OCI-LY1 (cell line): ENCODE results near the gene PPCDC.

ENCODE experiments used
- H2AFZ ChIP-seq: fragments of 200-600 bp; sonication (generic), shearing (Covaris generic); 2 replicates; pipeline ENCODE4 v1.6.0; 2014; ENCODE audit warnings: antibody characterized with exemption, mild to moderate bottlenecking, low read length
- H3F3A ChIP-seq: fragments of 200-600 bp; sonication (generic), shearing (Covaris generic); 2 replicates; pipeline ENCODE4 v1.6.0; 2014; ENCODE audit warnings: mild to moderate bottlenecking, antibody characterized with exemption, low read length, moderate library complexity; ENCODE audit not compliant: insufficient read depth
- H3K27ac ChIP-seq: fragments of 200-600 bp; sonication (generic); 2 replicates; pipeline ENCODE4 v1.5.1; 2014; ENCODE audit warnings: low read length, mixed run types, mild to moderate bottlenecking, low read depth; ENCODE audit not compliant: poor library complexity, severe bottlenecking
- H3K27me3 ChIP-seq: fragments of 200-600 bp; sonication (generic); 2 replicates; pipeline ENCODE4 v1.6.0; 2014; ENCODE audit warnings: antibody characterized with exemption, mild to moderate bottlenecking, low read length, moderate library complexity; ENCODE audit not compliant: insufficient read depth
- H3K36me3 ChIP-seq: fragments of 200-600 bp; sonication (generic); 2 replicates; pipeline ENCODE4 v1.6.1; 2014; ENCODE audit warnings: mild to moderate bottlenecking, antibody characterized with exemption, low read length, moderate library complexity, mixed read lengths; ENCODE audit not compliant: insufficient read depth
- H3K4me1 ChIP-seq: fragments of 200-600 bp; sonication (generic); 2 replicates; pipeline ENCODE4 v1.5.1; 2014; ENCODE audit warnings: mild to moderate bottlenecking, low read length, moderate library complexity; ENCODE audit not compliant: insufficient read depth, severe bottlenecking
- H3K4me2 ChIP-seq: fragments of 200-600 bp; sonication (generic), shearing (Covaris generic); 2 replicates; pipeline ENCODE4 v1.6.1; 2014; ENCODE audit warnings: low read length
- H3K4me3 ChIP-seq: fragments of 200-600 bp; sonication (generic); 2 replicates; pipeline ENCODE4 v1.5.1; 2014; ENCODE audit warnings: low read length, low read depth, mild to moderate bottlenecking, mixed read lengths; ENCODE audit not compliant: poor library complexity, severe bottlenecking
- H3K79me2 ChIP-seq: fragments of 200-600 bp; shearing (Covaris generic); 2 replicates; pipeline ENCODE4 v1.6.1; 2016; ENCODE audit warnings: mixed run types, low read length, mixed read lengths; ENCODE audit not compliant: insufficient read depth
- H3K9ac ChIP-seq: fragments of 200-600 bp; sonication (generic), shearing (Covaris generic); 2 replicates; pipeline ENCODE4 v1.6.1; 2014; ENCODE audit warnings: mild to moderate bottlenecking, low read length, mixed read lengths
- H3K9me2 ChIP-seq: fragments of 200-600 bp; sonication (generic), shearing (Covaris generic); 2 replicates; pipeline ENCODE4 v1.6.1; 2014; ENCODE audit warnings: low read depth, mild to moderate bottlenecking, low read length, mixed read lengths
- H3K9me3 ChIP-seq: fragments of 200-600 bp; shearing (Covaris generic); 2 replicates; pipeline ENCODE4 v1.6.1; 2014; ENCODE audit warnings: low read length, mixed read lengths
- H4K20me1 ChIP-seq: fragments of 200-600 bp; sonication (generic), shearing (Covaris generic); 2 replicates; pipeline ENCODE4 v1.6.0; 2016; ENCODE audit warnings: mild to moderate bottlenecking, low read length; ENCODE audit not compliant: insufficient read depth
- EZH2 ChIP-seq: fragments of 200-600 bp; sonication (generic), shearing (Covaris generic); IDR thresholded peaks from 2 replicates; pipeline ENCODE4 v1.8.0; 2017; ENCODE audit warnings: borderline replicate concordance, mixed run types, mild to moderate bottlenecking, antibody characterized with exemption, low read length, moderate library complexity, mixed read lengths
- TF ChIP-seq, protein P1 (sequence below): fragments of 200-600 bp; sonication (generic), shearing (Covaris generic); IDR thresholded peaks from 2 replicates; pipeline ENCODE4 v1.5.1; 2017; ENCODE audit warnings: mild to moderate bottlenecking, antibody characterized with exemption, low read length, moderate library complexity, mixed read lengths

Gene PPCDC

GRCh38 chr15:74992619-74993018 lies 30.8 kb upstream of the PPCDC start:
- Histone ChIP-seq H3K36me3 (peaks cover 7% of the 10 kb centered on the region), H3K4me3 (no peak overlapping the region), H2AFZ (no peak overlapping the region), H3K9me3 (no peaks in the 10 kb centered on the region), H3K79me2 (no peaks in the 10 kb centered on the region), H3K4me1 (peaks cover 19% of the 10 kb centered on the region), H3K4me2 (no peak overlapping the region), H3F3A (no peaks in the 10 kb centered on the region), H3K27ac (no peak overlapping the region), H3K27me3 (peaks cover 3% of the 10 kb centered on the region; the same call in 1 of the 2 replicates), H4K20me1 (no peaks in the 10 kb centered on the region), H3K9me2 (no peaks in the 10 kb centered on the region), H3K9ac (no peak overlapping the region)
- no peak for TF ChIP-seq EZH2
- TF ChIP-seq, protein P1, sequence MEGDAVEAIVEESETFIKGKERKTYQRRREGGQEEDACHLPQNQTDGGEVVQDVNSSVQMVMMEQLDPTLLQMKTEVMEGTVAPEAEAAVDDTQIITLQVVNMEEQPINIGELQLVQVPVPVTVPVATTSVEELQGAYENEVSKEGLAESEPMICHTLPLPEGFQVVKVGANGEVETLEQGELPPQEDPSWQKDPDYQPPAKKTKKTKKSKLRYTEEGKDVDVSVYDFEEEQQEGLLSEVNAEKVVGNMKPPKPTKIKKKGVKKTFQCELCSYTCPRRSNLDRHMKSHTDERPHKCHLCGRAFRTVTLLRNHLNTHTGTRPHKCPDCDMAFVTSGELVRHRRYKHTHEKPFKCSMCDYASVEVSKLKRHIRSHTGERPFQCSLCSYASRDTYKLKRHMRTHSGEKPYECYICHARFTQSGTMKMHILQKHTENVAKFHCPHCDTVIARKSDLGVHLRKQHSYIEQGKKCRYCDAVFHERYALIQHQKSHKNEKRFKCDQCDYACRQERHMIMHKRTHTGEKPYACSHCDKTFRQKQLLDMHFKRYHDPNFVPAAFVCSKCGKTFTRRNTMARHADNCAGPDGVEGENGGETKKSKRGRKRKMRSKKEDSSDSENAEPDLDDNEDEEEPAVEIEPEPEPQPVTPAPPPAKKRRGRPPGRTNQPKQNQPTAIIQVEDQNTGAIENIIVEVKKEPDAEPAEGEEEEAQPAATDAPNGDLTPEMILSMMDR, result no peak

DNA sequence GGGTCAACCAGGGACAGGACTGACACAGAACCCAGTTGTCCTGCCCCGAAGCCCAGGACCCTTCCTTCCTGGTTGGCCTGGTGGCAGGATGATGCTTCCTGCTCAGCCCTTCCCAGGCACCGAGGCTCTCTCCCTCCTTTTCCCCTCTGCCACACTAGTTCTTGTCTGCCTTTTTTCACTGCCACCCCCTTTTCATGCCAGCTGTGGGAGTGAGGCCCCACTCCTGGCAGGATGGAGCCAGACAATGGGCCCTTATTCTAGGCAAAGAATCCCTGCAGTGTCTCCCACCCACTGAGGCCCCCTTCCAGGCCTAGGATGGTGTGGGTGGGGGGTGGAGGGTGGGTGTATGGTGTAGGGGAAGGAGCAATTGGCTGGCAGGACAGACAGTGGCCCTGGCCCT lies 29.2 kb upstream of the PPCDC start:
- Histone ChIP-seq H3K79me2 (no peaks in the 10 kb centered on the region), H3K36me3 (peaks cover 15% of the 10 kb centered on the region), H3K4me3 (no peak overlapping the region), H3F3A (no peaks in the 10 kb centered on the region), H2AFZ (no peak overlapping the region), H3K9ac (no peak overlapping the region), H3K9me3 (no peaks in the 10 kb centered on the region), H3K4me2 (no peak overlapping the region), H3K4me1 (peaks cover 34% of the 10 kb centered on the region), H3K27ac (no peak overlapping the region), H4K20me1 (no peaks in the 10 kb centered on the region), H3K27me3 (peaks cover 3% of the 10 kb centered on the region; the same call in 1 of the 2 replicates), H3K9me2 (no peaks in the 10 kb centered on the region)
- no peak for TF ChIP-seq EZH2
- TF ChIP-seq, protein P1, result no peak

GRCh38 chr15:74994685-74995084 lies 28.7 kb upstream of the PPCDC start:
- no peaks in the 10 kb centered on the region for H3K9me2 ChIP-seq
- peaks cover 16% of the 10 kb centered on the region for H3K36me3 ChIP-seq
- H3K9ac ChIP-seq, result no peak overlapping the region
- H3K4me2 ChIP-seq, result peak overlapping the region; percentile 56; the same call in 1 of the 2 replicates
- no peaks in the 10 kb centered on the region for H3K9me3 ChIP-seq
- no peaks in the 10 kb centered on the region for H3K79me2 ChIP-seq
- H3K27ac ChIP-seq, result no peak overlapping the region
- no peaks in the 10 kb centered on the region for H4K20me1 ChIP-seq
- peaks cover 37% of the 10 kb centered on the region for H3K4me1 ChIP-seq
- no peak overlapping the region for H2AFZ ChIP-seq
- TF ChIP-seq EZH2, result no peak
- TF ChIP-seq, protein P1, result no peak
- H3K27me3 ChIP-seq, result peaks cover 3% of the 10 kb centered on the region; the same call in 1 of the 2 replicates
- no peak overlapping the region for H3K4me3 ChIP-seq
- H3F3A ChIP-seq, result no peaks in the 10 kb centered on the region
